ENCODE measurements around the gene ACTRT2. TPM values are rescaled to one million over a fixed set of nuclear protein-coding genes. Genes with fewer than 3 reads are reported as not detected.

Gene ACTRT2
- total RNA-seq, 1 experiment from 2014 or later: not detected

GRCh38 chr1:3050603-3051002 lies 29.3 kb downstream of the ACTRT2 start:
- no peaks in the 10 kb centered on the region for H3K36me3 ChIP-seq
- H3K9me3 ChIP-seq: no peaks in the 10 kb centered on the region
- DNase-seq: no peak
- H3K27me3 ChIP-seq: peaks cover 9% of the 10 kb centered on the region
- no peak overlapping the region for H3K4me3 ChIP-seq

GRCh38 chr1:3051270-3052268 lies 30.3 kb downstream of the ACTRT2 start:
- H3K27me3 ChIP-seq: peaks cover 7% of the 10 kb centered on the region
- H3K36me3 ChIP-seq: no peaks in the 10 kb centered on the region
- DNase-seq: no peak
- no peak overlapping the region for H3K4me3 ChIP-seq
- no peaks in the 10 kb centered on the region for H3K9me3 ChIP-seq

GRCh38 chr1:3052501-3052900 lies 31.2 kb downstream of the ACTRT2 start:
- Histone ChIP-seq H3K4me3 (no peak overlapping the region), H3K36me3 (no peaks in the 10 kb centered on the region), H3K27me3 (peaks cover 3% of the 10 kb centered on the region), H3K9me3 (no peaks in the 10 kb centered on the region)
- no peak for DNase-seq

- Histone ChIP-seq H3K36me3 (no peaks in the 10 kb centered on the region), H3K9me3 (no peaks in the 10 kb centered on the region), H3K27me3 (peaks cover 3% of the 10 kb centered on the region; the same call in 1 of the 2 replicates), H3K4me3 (no peak overlapping the region)
- no peak for DNase-seq
Measured at GRCh38 chr1:3053366-3053980, 32.2 kb downstream of the ACTRT2 start.

GRCh38 chr1:3053986-3054385 lies 32.7 kb downstream of the ACTRT2 start:
- no peak for DNase-seq
- Histone ChIP-seq H3K36me3 (no peaks in the 10 kb centered on the region), H3K4me3 (no peak overlapping the region), H3K9me3 (no peaks in the 10 kb centered on the region), H3K27me3 (peaks cover 3% of the 10 kb centered on the region; the same call in 1 of the 2 replicates)

GRCh38 chr1:3054474-3054873 lies 33.2 kb downstream of the ACTRT2 start:
- Histone ChIP-seq H3K27me3 (peaks cover 3% of the 10 kb centered on the region; the same call in 1 of the 2 replicates), H3K4me3 (no peak overlapping the region), H3K36me3 (no peaks in the 10 kb centered on the region), H3K9me3 (no peaks in the 10 kb centered on the region)
- no peak for DNase-seq

- no peak overlapping the region for H3K4me3 ChIP-seq
- no peaks in the 10 kb centered on the region for H3K36me3 ChIP-seq
- no peak for DNase-seq
- H3K9me3 ChIP-seq: no peaks in the 10 kb centered on the region
- peaks cover 3% of the 10 kb centered on the region; the same call in 1 of the 2 replicates for H3K27me3 ChIP-seq
Measured at GRCh38 chr1:3055051-3055450, 33.8 kb downstream of the ACTRT2 start.

GRCh38 chr1:3056641-3057040 lies 35.4 kb downstream of the ACTRT2 start:
- DNase-seq: no peak
- peaks cover 3% of the 10 kb centered on the region; the same call in 1 of the 2 replicates for H3K27me3 ChIP-seq
- no peaks in the 10 kb centered on the region for H3K36me3 ChIP-seq
- no peaks in the 10 kb centered on the region for H3K9me3 ChIP-seq
- no peak overlapping the region for H3K4me3 ChIP-seq

- Histone ChIP-seq H3K4me3 (no peak overlapping the region), H3K9me3 (no peaks in the 10 kb centered on the region), H3K27me3 (peaks cover 3% of the 10 kb centered on the region; the same call in 1 of the 2 replicates), H3K36me3 (no peaks in the 10 kb centered on the region)
- DNase-seq: no peak
Measured at GRCh38 chr1:3058263-3059030, 37.2 kb downstream of the ACTRT2 start.

- Histone ChIP-seq H3K9me3 (no peaks in the 10 kb centered on the region), H3K36me3 (no peaks in the 10 kb centered on the region), H3K4me3 (no peak overlapping the region), H3K27me3 (no peaks in the 10 kb centered on the region; the same call in 1 of the 2 replicates)
- DNase-seq: no peak
Measured at GRCh38 chr1:3060127-3060526, 38.9 kb downstream of the ACTRT2 start.

- no peak for DNase-seq
- no peaks in the 10 kb centered on the region for H3K9me3 ChIP-seq
- H3K36me3 ChIP-seq: no peaks in the 10 kb centered on the region
- H3K4me3 ChIP-seq: no peak overlapping the region
- no peaks in the 10 kb centered on the region; the same call in 1 of the 2 replicates for H3K27me3 ChIP-seq
Measured at GRCh38 chr1:3060601-3061551, 39.6 kb downstream of the ACTRT2 start.

GRCh38 chr1:3061566-3061965 lies 40.3 kb downstream of the ACTRT2 start:
- Histone ChIP-seq H3K27me3 (no peaks in the 10 kb centered on the region; the same call in 1 of the 2 replicates), H3K4me3 (no peak overlapping the region), H3K36me3 (no peaks in the 10 kb centered on the region), H3K9me3 (no peaks in the 10 kb centered on the region)
- DNase-seq: no peak

- no peak for DNase-seq
- H3K9me3 ChIP-seq: no peaks in the 10 kb centered on the region
- no peaks in the 10 kb centered on the region for H3K36me3 ChIP-seq
- H3K4me3 ChIP-seq: no peak overlapping the region
- H3K27me3 ChIP-seq: no peaks in the 10 kb centered on the region; the same call in 1 of the 2 replicates
Measured at GRCh38 chr1:3061981-3062615, 40.8 kb downstream of the ACTRT2 start.

- Histone ChIP-seq H3K9me3 (no peaks in the 10 kb centered on the region), H3K4me3 (no peak overlapping the region), H3K27me3 (no peaks in the 10 kb centered on the region), H3K36me3 (no peaks in the 10 kb centered on the region)
- no peak for DNase-seq
Measured at GRCh38 chr1:3062616-3063378, 41.5 kb downstream of the ACTRT2 start.
